ENCODE measurements around the gene TSC2.

TSC2 gene

GRCh38 chr16:2075631-2076030 is 27.8 kb downstream of the TSC2 start:
- no peak for FAIRE-seq
- no peak for DNase-seq (ENCODE audit: insufficient read length, low spot score)
- TF ChIP-seq CTCF (IDR thresholded peaks at IDR 0.05; ENCODE audit: insufficient read depth, missing control alignments): no peak

- FAIRE-seq (no peak), DNase-seq (ENCODE audit: insufficient read length, low spot score) (no peak)
- TF ChIP-seq CTCF (IDR thresholded peaks at IDR 0.05; ENCODE audit: insufficient read depth, missing control alignments): no peak
Observed at GRCh38 chr16:2076072-2076865, 28.5 kb downstream of the TSC2 start.

- no peak for DNase-seq (ENCODE audit: insufficient read length, low spot score)
- no peak for TF ChIP-seq CTCF (IDR thresholded peaks at IDR 0.05; ENCODE audit: insufficient read depth, missing control alignments)
- FAIRE-seq: no peak
Observed at GRCh38 chr16:2077016-2077415, 29.2 kb downstream of the TSC2 start.

- TF ChIP-seq CTCF (IDR thresholded peaks at IDR 0.05; ENCODE audit: insufficient read depth, missing control alignments): no peak
- no peak for DNase-seq (ENCODE audit: insufficient read length, low spot score)
- FAIRE-seq: no peak
Observed at GRCh38 chr16:2077696-2078095, 29.9 kb downstream of the TSC2 start.

GRCh38 chr16:2078096-2078495 is 30.3 kb downstream of the TSC2 start:
- FAIRE-seq: no peak

GRCh38 chr16:2078691-2079090 is 30.9 kb downstream of the TSC2 start:
- TF ChIP-seq CTCF (IDR thresholded peaks at IDR 0.05; ENCODE audit: insufficient read depth, missing control alignments): no peak
- no peak for FAIRE-seq

More at GRCh38 chr16:2078096-2078495, 30.3 kb downstream of the TSC2 start:
- TF ChIP-seq CTCF (IDR thresholded peaks at IDR 0.05; ENCODE audit: insufficient read depth, missing control alignments): no peak
- no peak for DNase-seq (ENCODE audit: insufficient read length, low spot score)

GRCh38 chr16:2079311-2079800 is 31.6 kb downstream of the TSC2 start:
- no peak for TF ChIP-seq CTCF (IDR thresholded peaks at IDR 0.05; ENCODE audit: insufficient read depth, missing control alignments)
- no peak for DNase-seq (ENCODE audit: insufficient read length, low spot score)
- no peak for FAIRE-seq

More at GRCh38 chr16:2078691-2079090, 30.9 kb downstream of the TSC2 start:
- DNase-seq (ENCODE audit: insufficient read length, low spot score): no peak

Data from D721Med (cell line).